ENCODE data around the gene SYCP2.
"Not testable (repeated sequence)": the region's sequence is repeated elsewhere in the genome, so short reads cannot be mapped to it uniquely, and the experiment has no call there.

DNA sequence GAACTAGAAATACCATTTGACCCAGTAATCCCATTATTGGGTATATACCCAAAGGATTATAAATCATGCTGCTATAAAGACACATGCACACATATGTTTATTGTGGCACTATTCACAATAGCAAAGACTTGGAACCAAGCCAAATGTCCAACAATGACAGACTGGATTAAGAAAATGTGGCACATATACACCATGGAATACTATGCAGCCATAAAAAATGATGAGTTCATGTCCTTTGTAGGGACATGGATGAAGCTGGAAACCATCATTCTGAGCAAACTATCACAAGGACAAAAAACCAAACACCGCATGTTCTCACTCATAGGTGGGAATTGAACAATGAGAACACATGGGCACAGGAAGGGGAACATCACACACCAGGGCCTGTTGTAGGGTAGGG lies 76.9 kb downstream of the SYCP2 start:
- TF ChIP-seq, protein P1, sequence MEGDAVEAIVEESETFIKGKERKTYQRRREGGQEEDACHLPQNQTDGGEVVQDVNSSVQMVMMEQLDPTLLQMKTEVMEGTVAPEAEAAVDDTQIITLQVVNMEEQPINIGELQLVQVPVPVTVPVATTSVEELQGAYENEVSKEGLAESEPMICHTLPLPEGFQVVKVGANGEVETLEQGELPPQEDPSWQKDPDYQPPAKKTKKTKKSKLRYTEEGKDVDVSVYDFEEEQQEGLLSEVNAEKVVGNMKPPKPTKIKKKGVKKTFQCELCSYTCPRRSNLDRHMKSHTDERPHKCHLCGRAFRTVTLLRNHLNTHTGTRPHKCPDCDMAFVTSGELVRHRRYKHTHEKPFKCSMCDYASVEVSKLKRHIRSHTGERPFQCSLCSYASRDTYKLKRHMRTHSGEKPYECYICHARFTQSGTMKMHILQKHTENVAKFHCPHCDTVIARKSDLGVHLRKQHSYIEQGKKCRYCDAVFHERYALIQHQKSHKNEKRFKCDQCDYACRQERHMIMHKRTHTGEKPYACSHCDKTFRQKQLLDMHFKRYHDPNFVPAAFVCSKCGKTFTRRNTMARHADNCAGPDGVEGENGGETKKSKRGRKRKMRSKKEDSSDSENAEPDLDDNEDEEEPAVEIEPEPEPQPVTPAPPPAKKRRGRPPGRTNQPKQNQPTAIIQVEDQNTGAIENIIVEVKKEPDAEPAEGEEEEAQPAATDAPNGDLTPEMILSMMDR (IDR thresholded peaks at IDR 0.05): not testable (repeated sequence)
- TF ChIP-seq POLR2A (IDR thresholded peaks at IDR 0.05): not testable (repeated sequence)

Measured in adrenal gland (tissue), 5 donors.